Subcutaneous abdominal adipose tissue (tissue), 5 donors: ENCODE measurements around the gene TMEM163.
"Not testable (repeated sequence)": the region's sequence is repeated elsewhere in the genome, so short reads cannot be mapped to it uniquely, and the experiment has no call there.

ENCODE experiments used
- H3K27ac ChIP-seq: one replicate; pipeline ENCODE4 v1.7.0; 2013; ENCODE audit warnings: low read depth, mild to moderate bottlenecking, inconsistent platforms, low read length, moderate library complexity
- H3K27me3 ChIP-seq, 5 donors: one replicate each; pipeline ENCODE4 v1.7.0; 2013; ENCODE audit warnings: low read length in 5 of 5, inconsistent platforms in 1 of 5; ENCODE audit not compliant: control insufficient read depth in 5 of 5, insufficient read depth in 4 of 5
- H3K36me3 ChIP-seq, 5 donors: one replicate each; pipeline ENCODE4 v1.7.0; 2013; ENCODE audit warnings: low read length in 5 of 5; ENCODE audit not compliant: control insufficient read depth in 5 of 5, insufficient read depth in 5 of 5
- H3K4me1 ChIP-seq, 5 donors: one replicate each; pipeline ENCODE4 v1.7.0; 2013; ENCODE audit warnings: low read length in 5 of 5, mild to moderate bottlenecking in 3 of 5, moderate library complexity in 1 of 5; ENCODE audit not compliant: control insufficient read depth in 5 of 5, insufficient read depth in 5 of 5
- H3K4me3 ChIP-seq, 5 donors: one replicate each; pipeline ENCODE4 v1.7.0; 2013; ENCODE audit warnings: low read length in 5 of 5, low read depth in 1 of 5
- H3K9ac ChIP-seq, 5 donors: one replicate each; pipeline ENCODE4 v1.7.0; 2013; ENCODE audit warnings: low read length in 5 of 5, mild to moderate bottlenecking in 4 of 5, moderate library complexity in 3 of 5
- H3K9me3 ChIP-seq, 5 donors: one replicate each; pipeline ENCODE4 v1.7.0; 2013; ENCODE audit warnings: low read length in 5 of 5; ENCODE audit not compliant: control insufficient read depth in 5 of 5
- donor health status: healthy.
- donor health status: healthy.
- donor health status: healthy.
- donor health status: healthy.
- donor health status: healthy.

The TMEM163 gene

GRCh38 chr2:134657650-134658250 lies 61.0 kb downstream of the TMEM163 start:
- no peaks in the 10 kb centered on the region for H3K9me3 ChIP-seq
- no peaks in the 10 kb centered on the region for H3K4me1 ChIP-seq
- H3K4me3 ChIP-seq: no peak overlapping the region
- no peak overlapping the region for H3K27ac ChIP-seq
- H3K36me3 ChIP-seq: no peaks in the 10 kb centered on the region
- H3K9ac ChIP-seq: no peak overlapping the region
- no peaks in the 10 kb centered on the region for H3K27me3 ChIP-seq

GRCh38 chr2:134656391-134656790 lies 62.4 kb downstream of the TMEM163 start:
- not testable (repeated sequence) for H3K36me3 ChIP-seq, H3K4me1 ChIP-seq, H3K27me3 ChIP-seq, H3K9me3 ChIP-seq, H3K4me3 ChIP-seq, H3K9ac ChIP-seq, H3K27ac ChIP-seq

- Histone ChIP-seq H3K4me1 (no peaks in the 10 kb centered on the region), H3K9ac (no peak overlapping the region), H3K27ac (no peak overlapping the region), H3K9me3 (no peaks in the 10 kb centered on the region), H3K4me3 (no peak overlapping the region), H3K36me3 (no peaks in the 10 kb centered on the region), H3K27me3 (no peaks in the 10 kb centered on the region)
Measured at GRCh38 chr2:134648586-134648985, 70.2 kb downstream of the TMEM163 start.

GRCh38 chr2:134647607-134648256 lies 71.1 kb downstream of the TMEM163 start:
- Histone ChIP-seq H3K27me3 (no peaks in the 10 kb centered on the region), H3K9ac (no peak overlapping the region), H3K27ac (no peak overlapping the region), H3K9me3 (no peaks in the 10 kb centered on the region), H3K36me3 (no peaks in the 10 kb centered on the region), H3K4me1 (no peaks in the 10 kb centered on the region), H3K4me3 (no peak overlapping the region)

DNA sequence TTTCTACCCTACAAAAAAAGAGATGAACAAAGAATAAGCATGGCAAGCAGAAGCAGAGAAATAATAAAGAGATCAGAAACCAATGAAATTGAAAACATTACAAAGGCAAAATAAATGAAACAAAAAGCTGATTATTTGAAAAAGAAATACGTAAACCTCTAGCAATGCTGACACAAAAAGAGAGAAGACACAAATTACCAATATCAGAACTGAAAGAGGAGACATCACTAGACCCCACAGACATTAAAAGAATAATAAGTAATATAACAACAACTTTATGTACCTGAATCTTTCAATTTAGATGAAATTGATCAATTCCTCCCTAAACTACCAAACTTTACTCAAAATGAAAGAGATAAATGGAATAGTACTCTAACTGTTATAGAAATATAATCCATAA lies 75.9 kb downstream of the TMEM163 start:
- Histone ChIP-seq H3K27me3 (no peaks in the 10 kb centered on the region), H3K4me1 (no peaks in the 10 kb centered on the region), H3K27ac (no peak overlapping the region), H3K9ac (no peak overlapping the region), H3K4me3 (no peak overlapping the region), H3K36me3 (no peaks in the 10 kb centered on the region), H3K9me3 (no peaks in the 10 kb centered on the region)

DNA sequence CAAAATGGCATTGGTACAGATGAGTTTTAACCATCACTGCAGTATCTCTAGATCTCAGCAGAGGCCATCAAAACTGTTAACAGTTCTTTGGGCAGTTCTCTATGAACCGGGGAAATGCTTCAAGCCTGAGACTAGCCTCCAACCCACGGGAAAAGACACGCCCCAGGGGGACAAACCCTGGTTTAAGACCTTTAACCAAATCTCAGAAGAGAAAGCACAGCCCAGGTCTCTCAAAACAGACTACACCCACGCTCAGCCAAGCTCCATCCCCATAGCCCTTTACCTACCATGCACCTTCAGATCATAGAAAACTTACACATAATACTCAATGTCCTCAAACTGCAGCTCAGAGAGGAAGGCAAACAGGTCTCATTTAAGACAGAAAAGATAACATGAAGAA lies 78.3 kb downstream of the TMEM163 start:
- H3K4me3 ChIP-seq: no peak overlapping the region
- H3K36me3 ChIP-seq: no peaks in the 10 kb centered on the region
- H3K27me3 ChIP-seq: no peaks in the 10 kb centered on the region
- no peak overlapping the region for H3K27ac ChIP-seq
- H3K9me3 ChIP-seq: no peaks in the 10 kb centered on the region
- no peak overlapping the region for H3K9ac ChIP-seq
- H3K4me1 ChIP-seq: no peaks in the 10 kb centered on the region

DNA sequence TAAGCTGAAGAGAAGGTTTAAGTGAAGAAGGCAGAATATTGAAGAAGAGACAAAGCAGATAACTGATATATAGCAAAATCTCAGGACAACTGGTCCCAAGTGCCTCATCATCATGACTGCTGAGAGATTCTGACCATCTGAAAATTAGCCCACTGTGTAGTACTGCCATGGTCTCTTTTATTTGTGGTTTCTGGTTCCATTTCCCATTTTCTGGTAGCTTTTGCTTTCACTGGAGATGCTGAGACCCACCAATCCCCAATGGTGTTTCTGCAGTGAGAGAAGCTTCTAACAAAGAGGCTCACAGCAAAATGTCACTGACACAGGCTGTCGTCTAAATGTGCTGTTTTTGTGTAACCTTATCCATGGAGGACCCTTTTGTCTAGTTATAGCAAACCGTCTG lies 79.5 kb downstream of the TMEM163 start:
- Histone ChIP-seq H3K4me1 (no peaks in the 10 kb centered on the region), H3K27ac (no peak overlapping the region), H3K36me3 (no peaks in the 10 kb centered on the region), H3K9ac (no peak overlapping the region), H3K27me3 (no peaks in the 10 kb centered on the region), H3K9me3 (no peaks in the 10 kb centered on the region), H3K4me3 (no peak overlapping the region)

DNA sequence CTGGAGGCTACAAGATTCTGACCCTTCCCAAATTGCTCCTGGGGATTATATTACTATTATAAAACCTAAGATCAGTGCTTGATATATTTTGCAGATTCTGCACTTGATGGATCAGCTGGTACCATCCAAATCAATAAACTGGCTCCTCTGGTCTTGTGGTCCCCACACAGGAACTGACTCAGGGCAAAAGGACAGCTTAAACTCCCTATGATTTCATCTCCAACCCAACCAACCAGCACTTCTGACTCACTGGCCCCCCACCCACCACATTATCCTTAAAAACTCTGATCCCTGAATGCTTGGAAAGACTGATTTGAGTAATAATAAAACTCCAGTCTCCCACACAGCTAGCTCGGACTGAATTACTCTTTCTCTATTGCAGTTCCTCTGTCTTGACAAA lies 82.1 kb downstream of the TMEM163 start:
- H3K9ac ChIP-seq: no peak overlapping the region
- no peak overlapping the region for H3K27ac ChIP-seq
- no peak overlapping the region for H3K4me3 ChIP-seq
- no peaks in the 10 kb centered on the region for H3K36me3 ChIP-seq
- H3K27me3 ChIP-seq: no peaks in the 10 kb centered on the region
- peaks cover 0 to 3% (median 0%) of the 10 kb centered on the region in 5 donors for H3K4me1 ChIP-seq
- H3K9me3 ChIP-seq: no peaks in the 10 kb centered on the region

GRCh38 chr2:134634054-134634753 lies 84.6 kb downstream of the TMEM163 start:
- H3K36me3 ChIP-seq: no peaks in the 10 kb centered on the region
- H3K4me1 ChIP-seq: peaks cover 0 to 3% (median 0%) of the 10 kb centered on the region in 5 donors
- H3K27ac ChIP-seq: no peak overlapping the region
- no peak overlapping the region for H3K4me3 ChIP-seq
- H3K27me3 ChIP-seq: no peaks in the 10 kb centered on the region
- no peaks in the 10 kb centered on the region for H3K9me3 ChIP-seq
- no peak overlapping the region for H3K9ac ChIP-seq

DNA sequence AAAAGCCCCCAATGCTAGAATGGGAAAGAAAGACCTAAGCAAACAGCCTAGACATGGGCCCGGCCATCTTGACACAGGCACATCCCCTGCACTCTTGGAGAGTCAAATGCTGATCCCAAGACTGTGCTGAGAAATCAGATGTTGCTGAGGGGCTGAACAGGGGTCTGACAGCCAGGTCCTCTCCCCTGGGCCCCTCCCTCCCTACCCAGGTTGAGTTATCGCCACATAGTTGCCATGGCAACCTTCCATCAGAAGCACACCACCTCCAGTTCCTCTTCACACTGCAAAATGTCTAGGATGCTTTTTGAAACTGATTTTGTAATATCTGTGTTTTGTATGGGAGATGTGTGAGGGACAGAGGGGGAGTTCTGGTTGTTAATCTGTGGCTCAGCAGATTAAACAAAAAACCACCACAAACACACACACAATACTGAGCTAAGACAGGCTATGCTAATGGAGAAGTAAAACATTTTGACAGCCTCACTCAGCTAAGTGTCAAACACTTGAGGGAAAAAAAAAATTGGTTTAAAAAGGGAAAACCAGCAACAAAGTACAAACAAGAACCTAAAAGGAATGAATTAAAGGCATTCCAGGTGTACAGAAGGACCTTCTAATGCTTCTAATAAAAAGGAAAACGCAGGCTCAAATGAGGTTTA lies 88.2 kb downstream of the TMEM163 start:
- no peak overlapping the region for H3K9ac ChIP-seq
- no peaks in the 10 kb centered on the region for H3K36me3 ChIP-seq
- H3K4me3 ChIP-seq: no peak overlapping the region
- H3K27ac ChIP-seq: no peak overlapping the region
- H3K4me1 ChIP-seq: peaks cover 0 to 3% (median 0%) of the 10 kb centered on the region in 5 donors
- no peaks in the 10 kb centered on the region for H3K9me3 ChIP-seq
- H3K27me3 ChIP-seq: no peaks in the 10 kb centered on the region
